Measurements from ENCODE around the gene GYS1.

DNA sequence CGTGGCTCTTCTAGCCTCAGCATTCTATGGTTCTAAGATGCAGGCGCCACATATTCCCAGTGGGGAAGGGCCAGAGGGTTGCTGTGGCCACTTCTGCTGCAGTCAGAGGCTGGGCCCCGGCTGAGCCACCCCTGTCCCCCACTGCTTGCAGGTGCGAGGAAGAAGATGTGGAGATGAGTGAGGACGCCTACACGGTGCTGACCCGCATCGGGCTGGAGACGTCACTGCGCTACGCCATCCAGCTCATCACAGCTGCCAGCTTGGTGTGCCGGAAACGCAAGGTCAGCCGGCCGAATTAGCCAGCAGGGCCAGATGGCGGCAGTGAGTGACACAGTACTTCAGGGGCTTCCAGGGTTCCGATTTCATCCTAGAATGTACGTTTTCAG is 21.8 kb upstream of the GYS1 start:
- no peak for TF ChIP-seq EZH2 (IDR thresholded peaks at IDR 0.05; ENCODE audit: borderline replicate concordance, low read length)
- TF ChIP-seq, protein P1, sequence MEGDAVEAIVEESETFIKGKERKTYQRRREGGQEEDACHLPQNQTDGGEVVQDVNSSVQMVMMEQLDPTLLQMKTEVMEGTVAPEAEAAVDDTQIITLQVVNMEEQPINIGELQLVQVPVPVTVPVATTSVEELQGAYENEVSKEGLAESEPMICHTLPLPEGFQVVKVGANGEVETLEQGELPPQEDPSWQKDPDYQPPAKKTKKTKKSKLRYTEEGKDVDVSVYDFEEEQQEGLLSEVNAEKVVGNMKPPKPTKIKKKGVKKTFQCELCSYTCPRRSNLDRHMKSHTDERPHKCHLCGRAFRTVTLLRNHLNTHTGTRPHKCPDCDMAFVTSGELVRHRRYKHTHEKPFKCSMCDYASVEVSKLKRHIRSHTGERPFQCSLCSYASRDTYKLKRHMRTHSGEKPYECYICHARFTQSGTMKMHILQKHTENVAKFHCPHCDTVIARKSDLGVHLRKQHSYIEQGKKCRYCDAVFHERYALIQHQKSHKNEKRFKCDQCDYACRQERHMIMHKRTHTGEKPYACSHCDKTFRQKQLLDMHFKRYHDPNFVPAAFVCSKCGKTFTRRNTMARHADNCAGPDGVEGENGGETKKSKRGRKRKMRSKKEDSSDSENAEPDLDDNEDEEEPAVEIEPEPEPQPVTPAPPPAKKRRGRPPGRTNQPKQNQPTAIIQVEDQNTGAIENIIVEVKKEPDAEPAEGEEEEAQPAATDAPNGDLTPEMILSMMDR (IDR thresholded peaks at IDR 0.05; ENCODE audit: low read length) = no peak
